Natural killer cell treated with Interleukin-12 subunit alpha and Interleukin-12 subunit beta and Interleukin-15 and Interleukin-18, amount 100 ng/mL, for 72 hours (primary cell): ENCODE measurements around the gene CHKB. TPM values are rescaled to one million over a fixed set of nuclear protein-coding genes. Genes with fewer than 3 reads are reported as not detected.
A peak's percentile ranks its signal among the peaks of the same experiment; 100 is the strongest.

ENCODE experiments used
- ATAC-seq, 2 donors: fragments of 150-1000 bp; cut with Tn5 transposase in 1 of 2; sonication (Bioruptor Pico), chemical (Tn5 transposase) in 1 of 2; 2 replicates each; pipeline ENCODE4 v1.10.0; 2021
- DNase-seq: peaks from one replicate; pipeline ENCODE4 v3.0.0; 2022; ENCODE audit warnings: low spot score
- H3K27ac Mint-ChIP-seq, 2 donors: 1 replicate in 1 of 2; 2 replicates in 1 of 2; pipeline ENCODE4 v1.8.0; 2022; ENCODE audit warnings: mixed read lengths in 2 of 2, mild to moderate bottlenecking in 1 of 2, moderate library complexity in 1 of 2
- H3K27me3 Mint-ChIP-seq, 2 donors: 1 replicate in 1 of 2; 2 replicates in 1 of 2; pipeline ENCODE4 v1.8.0; 2022; ENCODE audit warnings: mixed read lengths in 2 of 2
- H3K36me3 Mint-ChIP-seq: one replicate; pipeline ENCODE4 v1.8.0; 2022; ENCODE audit warnings: mixed read lengths
- H3K4me1 Mint-ChIP-seq, 2 donors: 1 replicate in 1 of 2; 2 replicates in 1 of 2; pipeline ENCODE4 v1.8.0; 2022; ENCODE audit warnings: low read depth in 2 of 2, mixed read lengths in 2 of 2, mild to moderate bottlenecking in 1 of 2
- H3K4me3 Mint-ChIP-seq: one replicate; pipeline ENCODE4 v1.8.0; 2022; ENCODE audit warnings: mixed read lengths
- H3K9me3 Mint-ChIP-seq: 2 replicates; pipeline ENCODE4 v1.8.0; 2022; ENCODE audit warnings: mixed read lengths
- total RNA-seq, 2 donors: library from RNA; stranded (reverse); gene quantifications; one replicate each; pipeline ENCODE4 v1.2.3, GENCODE V29; 2022

The CHKB gene
- total RNA-seq, 2 donors from 2014 or later: 120 to 130 TPM

DNA sequence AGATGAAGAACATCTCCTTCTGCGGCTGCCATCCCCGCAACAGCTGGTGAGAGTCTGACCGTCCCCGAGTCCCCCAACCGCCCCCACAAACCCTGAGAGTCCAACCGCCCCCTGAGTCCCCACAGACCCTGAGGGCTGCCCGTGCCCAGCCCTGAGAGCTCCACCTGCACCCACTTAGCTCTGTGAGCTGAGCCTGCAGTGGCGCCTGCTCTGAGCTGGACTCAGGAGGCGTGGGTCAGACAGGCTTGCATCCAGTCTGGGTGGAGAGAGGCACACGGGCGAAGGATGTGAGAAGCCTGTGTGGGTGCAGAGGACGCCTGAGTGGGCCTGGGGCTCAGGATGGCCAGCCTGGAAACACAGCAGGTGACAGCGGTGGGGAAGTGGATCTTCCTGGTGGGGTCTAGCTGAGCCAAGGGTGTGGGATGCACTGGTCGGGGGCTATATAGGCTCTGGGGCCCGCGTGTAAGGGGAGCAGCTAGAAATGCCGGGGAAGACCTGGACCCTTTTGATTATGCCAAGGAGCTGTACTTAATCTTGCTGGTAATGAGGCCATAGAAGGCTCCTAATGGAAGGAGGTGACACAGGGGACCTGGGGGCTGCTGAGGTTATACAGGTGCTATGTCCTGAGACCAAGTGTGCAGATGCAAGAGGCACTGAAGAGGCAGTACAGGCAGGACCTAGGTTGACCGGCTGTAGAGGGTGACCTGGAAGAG, 24.5 kb upstream of the CHKB start:
- H3K4me1 Mint-ChIP-seq: peaks cover 0 to 4% of the 10 kb centered on the region in 2 donors
- DNase-seq: peak; percentile 45
- H3K27ac Mint-ChIP-seq: no peak overlapping the region
- H3K4me3 Mint-ChIP-seq: no peak overlapping the region
- ATAC-seq: no peak
- H3K27me3 Mint-ChIP-seq: peaks cover 21 to 29% of the 10 kb centered on the region in 2 donors
- no peaks in the 10 kb centered on the region for H3K9me3 Mint-ChIP-seq
- H3K36me3 Mint-ChIP-seq: no peaks in the 10 kb centered on the region

DNA sequence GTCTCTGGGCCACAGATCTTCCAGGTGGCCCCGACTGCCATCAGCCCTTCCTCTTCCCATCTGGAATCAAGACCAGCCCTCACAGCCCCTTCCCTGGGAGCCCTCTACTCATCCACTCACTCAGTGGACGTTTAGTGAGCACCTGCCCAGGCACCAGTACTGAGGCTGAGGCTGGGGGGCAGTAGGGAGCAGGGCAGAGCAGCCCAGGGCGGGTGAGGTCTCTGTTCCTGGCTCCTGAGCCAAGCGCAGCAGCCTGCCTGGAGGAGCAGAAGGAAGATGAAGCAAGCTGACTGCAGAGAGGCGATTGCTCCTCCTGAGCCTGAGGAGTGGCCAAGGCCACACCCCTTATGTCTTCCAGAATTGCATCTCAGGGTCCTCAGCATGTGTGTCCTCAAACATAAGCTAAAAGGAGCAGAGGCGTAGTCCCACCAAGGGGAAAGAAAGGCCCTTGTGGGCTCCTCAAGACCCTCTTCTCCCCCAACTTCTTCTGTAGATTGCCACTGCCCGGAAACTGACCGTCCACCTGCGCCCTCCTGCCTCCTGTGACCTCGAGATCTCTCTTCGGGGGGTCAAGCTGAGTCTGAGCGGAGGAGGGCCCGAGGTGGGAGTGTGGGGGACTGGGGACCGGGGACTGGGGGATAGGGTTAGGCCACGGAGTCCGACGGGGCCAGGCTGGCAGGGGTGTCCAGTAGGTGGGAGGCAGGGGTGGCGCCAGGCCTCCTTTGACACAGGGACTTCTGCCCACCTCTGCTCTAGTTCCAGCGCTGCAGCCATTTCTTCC, 23.7 kb upstream of the CHKB start:
- Mint-ChIP-seq H3K27ac (no peak overlapping the region), H3K27me3 (peaks cover 29 to 35% of the 10 kb centered on the region in 2 donors), H3K36me3 (no peaks in the 10 kb centered on the region), H3K4me1 (peaks cover 5 to 8% of the 10 kb centered on the region in 2 donors), H3K9me3 (no peaks in the 10 kb centered on the region), H3K4me3 (no peak overlapping the region)
- DNase-seq: peak; percentile 49
- no peak for ATAC-seq

DNA sequence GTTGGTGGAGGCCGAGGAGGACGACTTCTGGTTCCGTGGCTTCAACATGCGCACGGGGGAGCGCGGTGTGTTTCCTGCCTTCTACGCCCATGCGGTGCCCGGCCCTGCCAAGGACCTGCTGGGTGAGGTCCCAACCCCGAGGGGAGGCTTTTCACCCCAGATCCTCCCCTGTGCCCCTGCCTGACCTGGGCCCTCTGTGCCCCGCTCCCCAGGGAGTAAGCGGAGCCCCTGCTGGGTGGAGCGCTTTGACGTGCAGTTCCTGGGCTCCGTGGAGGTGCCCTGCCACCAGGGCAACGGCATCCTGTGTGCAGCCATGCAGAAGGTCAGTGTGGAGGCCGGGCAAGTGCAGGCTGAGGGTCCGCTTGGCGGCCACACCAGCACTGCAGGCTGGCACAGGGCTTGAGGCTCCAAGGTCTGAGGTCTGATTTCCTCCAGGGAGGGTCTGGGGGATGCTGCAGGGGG, 23.0 kb upstream of the CHKB start:
- ATAC-seq (no peak), DNase-seq (peak; percentile 55)
- Mint-ChIP-seq H3K4me1 (peaks cover 5 to 8% of the 10 kb centered on the region in 2 donors), H3K36me3 (no peaks in the 10 kb centered on the region), H3K27me3 (peaks cover 29 to 33% of the 10 kb centered on the region in 2 donors), H3K9me3 (no peaks in the 10 kb centered on the region), H3K4me3 (no peak overlapping the region), H3K27ac (no peak overlapping the region)

DNA sequence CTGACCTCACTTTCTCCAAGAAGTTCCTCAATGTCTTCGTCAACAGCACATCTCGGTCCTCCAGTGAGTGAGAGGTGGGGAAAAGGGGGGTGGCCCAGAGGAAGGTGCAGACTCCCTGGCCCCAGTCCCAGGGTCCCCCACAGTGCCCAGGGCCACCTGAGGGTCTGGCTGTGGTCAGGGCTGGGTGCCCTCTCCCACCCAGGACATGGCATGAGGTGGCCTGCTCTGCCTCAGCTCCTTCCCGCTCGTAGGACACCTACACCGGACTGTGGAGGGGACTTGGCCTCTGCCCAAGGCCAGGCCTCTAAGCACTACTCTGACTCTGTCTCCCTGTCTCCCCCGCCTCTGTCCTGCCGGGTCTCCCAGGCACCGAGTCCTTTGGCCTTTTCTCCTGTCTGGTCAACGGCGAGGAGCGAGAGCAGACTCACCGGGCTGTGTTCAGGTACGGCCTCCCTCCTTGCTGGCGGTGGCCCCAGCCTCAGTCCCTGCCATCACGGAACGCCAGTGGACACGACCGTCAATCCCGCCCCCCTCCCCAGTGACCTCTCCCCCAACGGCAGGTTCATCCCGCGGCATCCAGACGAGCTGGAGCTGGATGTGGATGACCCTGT, 22.5 kb upstream of the CHKB start:
- H3K27ac Mint-ChIP-seq: no peak overlapping the region
- H3K36me3 Mint-ChIP-seq: no peaks in the 10 kb centered on the region
- ATAC-seq: no peak
- H3K27me3 Mint-ChIP-seq: peaks cover 29 to 32% of the 10 kb centered on the region in 2 donors
- H3K9me3 Mint-ChIP-seq: no peaks in the 10 kb centered on the region
- H3K4me3 Mint-ChIP-seq: no peak overlapping the region
- H3K4me1 Mint-ChIP-seq: peaks cover 5 to 8% of the 10 kb centered on the region in 2 donors
- no peak for DNase-seq

DNA sequence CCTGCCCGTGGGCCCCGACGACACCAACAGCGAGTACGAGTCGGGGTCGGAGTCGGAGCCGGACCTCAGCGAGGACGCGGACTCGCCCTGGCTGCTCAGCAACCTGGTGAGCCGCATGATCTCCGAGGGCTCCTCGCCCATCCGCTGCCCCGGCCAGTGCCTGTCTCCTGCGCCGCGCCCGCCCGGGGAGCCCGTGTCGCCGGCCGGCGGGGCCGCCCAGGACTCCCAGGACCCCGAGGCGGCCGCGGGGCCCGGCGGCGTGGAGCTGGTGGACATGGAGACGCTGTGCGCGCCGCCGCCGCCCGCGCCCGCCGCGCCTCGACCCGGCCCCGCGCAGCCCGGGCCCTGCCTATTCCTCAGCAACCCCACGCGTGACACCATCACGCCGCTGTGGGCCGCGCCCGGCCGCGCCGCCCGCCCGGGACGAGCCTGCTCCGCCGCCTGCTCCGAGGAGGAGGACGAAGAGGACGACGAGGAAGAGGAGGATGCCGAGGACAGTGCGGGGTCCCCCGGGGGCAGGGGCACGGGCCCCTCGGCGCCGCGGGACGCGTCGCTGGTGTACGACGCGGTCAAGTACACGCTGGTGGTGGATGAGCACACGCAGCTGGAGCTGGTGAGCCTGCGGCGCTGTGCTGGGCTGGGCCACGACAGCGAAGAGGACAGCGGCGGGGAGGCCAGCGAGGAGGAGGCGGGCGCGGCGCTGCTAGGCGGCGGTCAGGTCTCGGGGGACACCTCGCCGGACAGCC, 21.8 kb upstream of the CHKB start:
- H3K4me3 Mint-ChIP-seq: no peak overlapping the region
- peaks cover 5 to 8% of the 10 kb centered on the region in 2 donors for H3K4me1 Mint-ChIP-seq
- peaks cover 29 to 33% of the 10 kb centered on the region in 2 donors for H3K27me3 Mint-ChIP-seq
- H3K9me3 Mint-ChIP-seq: no peaks in the 10 kb centered on the region
- H3K27ac Mint-ChIP-seq: no peak overlapping the region
- ATAC-seq (peak in 1 of 2 donors; percentile 3), DNase-seq (no peak)
- no peaks in the 10 kb centered on the region for H3K36me3 Mint-ChIP-seq

DNA sequence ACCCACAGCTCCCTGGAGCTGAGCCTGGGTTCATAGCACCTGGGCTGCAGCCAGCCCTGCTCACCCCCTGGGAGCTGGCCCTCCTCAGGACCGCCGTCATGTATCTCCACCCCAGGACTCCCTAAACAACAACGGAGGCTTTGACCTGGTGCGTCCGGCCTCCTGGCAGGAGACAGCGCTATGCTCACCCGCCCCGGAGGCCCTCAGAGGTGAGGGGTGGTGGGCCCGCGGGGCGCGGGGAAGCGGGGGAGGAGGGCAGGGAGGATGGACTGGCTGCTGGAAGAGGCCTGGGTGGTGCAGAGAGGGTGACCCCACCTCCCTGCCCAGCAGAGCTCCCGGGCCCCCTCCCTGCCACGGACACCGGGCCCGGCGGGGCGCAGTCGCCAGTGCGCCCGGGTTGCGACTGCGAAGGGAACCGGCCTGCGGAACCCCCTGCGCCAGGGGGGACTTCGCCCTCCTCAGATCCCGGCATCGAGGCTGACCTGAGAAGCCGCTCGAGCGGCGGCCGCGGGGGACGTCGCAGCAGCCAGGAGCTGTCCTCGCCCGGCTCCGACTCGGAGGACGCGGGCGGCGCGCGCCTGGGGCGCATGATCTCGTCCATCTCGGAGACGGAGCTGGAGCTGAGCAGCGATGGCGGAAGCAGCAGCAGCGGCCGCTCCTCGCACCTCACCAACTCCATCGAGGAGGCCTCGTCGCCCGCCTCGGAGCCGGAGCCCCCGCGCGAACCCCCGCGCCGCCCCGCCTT, 21.0 kb upstream of the CHKB start:
- peaks cover 29 to 31% of the 10 kb centered on the region in 2 donors for H3K27me3 Mint-ChIP-seq
- H3K27ac Mint-ChIP-seq: no peak overlapping the region
- H3K9me3 Mint-ChIP-seq: no peaks in the 10 kb centered on the region
- no peak overlapping the region for H3K4me3 Mint-ChIP-seq
- no peaks in the 10 kb centered on the region for H3K36me3 Mint-ChIP-seq
- ATAC-seq: no peak
- DNase-seq: no peak
- peaks cover 5 to 8% of the 10 kb centered on the region in 2 donors for H3K4me1 Mint-ChIP-seq

DNA sequence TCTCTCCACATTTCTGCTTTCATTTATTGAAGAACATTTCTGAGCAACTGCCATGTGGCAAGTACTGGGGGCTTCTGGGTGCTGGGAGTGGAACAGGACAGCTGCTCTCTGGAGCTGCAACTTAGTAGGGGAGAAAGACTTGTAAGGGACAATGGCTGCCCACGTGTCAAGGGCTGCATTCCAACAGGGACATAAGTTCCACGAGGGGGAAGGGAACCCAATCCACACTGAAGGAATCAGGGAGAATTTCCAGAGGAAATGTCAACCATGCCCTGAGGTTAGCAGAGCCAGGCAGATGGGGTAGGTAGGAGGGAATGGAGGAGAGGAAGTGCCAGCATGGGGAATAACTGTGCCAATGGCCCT, 19.7 kb upstream of the CHKB start:
- peaks cover 5% of the 10 kb centered on the region in 2 donors for H3K4me1 Mint-ChIP-seq
- H3K4me3 Mint-ChIP-seq: peak overlapping the region; percentile 72
- no peaks in the 10 kb centered on the region for H3K9me3 Mint-ChIP-seq
- H3K27ac Mint-ChIP-seq: no peak overlapping the region
- DNase-seq (no peak), ATAC-seq (no peak)
- H3K27me3 Mint-ChIP-seq: peaks cover 23 to 28% of the 10 kb centered on the region in 2 donors
- no peaks in the 10 kb centered on the region for H3K36me3 Mint-ChIP-seq

DNA sequence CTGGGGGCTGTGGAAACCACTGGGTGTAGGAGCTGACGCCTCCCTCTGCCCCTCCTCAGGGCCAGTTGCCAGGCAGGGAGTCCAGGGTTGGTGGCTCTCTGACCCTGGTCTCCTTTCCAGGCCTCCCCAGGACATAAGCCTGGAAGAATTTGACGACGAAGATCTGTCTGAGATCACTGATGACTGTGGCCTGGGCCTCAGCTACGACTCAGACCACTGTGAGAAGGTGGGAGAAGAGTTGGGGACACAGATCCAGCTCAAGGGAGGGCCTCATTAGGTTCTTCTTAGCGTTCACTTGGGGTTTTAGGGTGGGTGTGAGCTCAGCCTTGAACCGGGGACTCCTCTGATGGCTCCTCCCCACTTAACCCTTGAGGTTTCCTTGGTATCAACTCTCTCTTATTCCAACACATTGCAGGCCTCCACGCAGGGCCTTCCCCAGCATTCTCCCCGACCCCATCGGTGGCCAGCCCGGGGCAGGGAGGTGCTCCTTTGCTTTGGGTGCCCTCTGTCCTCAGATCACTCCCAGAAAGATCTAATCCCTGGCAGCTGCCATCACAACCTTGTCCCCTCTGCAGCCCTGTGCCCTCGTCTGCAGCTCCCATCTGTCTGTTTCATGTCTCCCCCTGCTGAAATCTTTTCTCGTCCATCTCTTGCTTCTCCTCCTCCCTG, 19.2 kb upstream of the CHKB start:
- Mint-ChIP-seq H3K4me3 (peak overlapping the region; percentile 72), H3K27me3 (peaks cover 20 to 26% of the 10 kb centered on the region in 2 donors), H3K9me3 (no peaks in the 10 kb centered on the region), H3K4me1 (peaks cover 5% of the 10 kb centered on the region in 2 donors), H3K27ac (no peak overlapping the region), H3K36me3 (no peaks in the 10 kb centered on the region)
- DNase-seq (no peak), ATAC-seq (no peak)

DNA sequence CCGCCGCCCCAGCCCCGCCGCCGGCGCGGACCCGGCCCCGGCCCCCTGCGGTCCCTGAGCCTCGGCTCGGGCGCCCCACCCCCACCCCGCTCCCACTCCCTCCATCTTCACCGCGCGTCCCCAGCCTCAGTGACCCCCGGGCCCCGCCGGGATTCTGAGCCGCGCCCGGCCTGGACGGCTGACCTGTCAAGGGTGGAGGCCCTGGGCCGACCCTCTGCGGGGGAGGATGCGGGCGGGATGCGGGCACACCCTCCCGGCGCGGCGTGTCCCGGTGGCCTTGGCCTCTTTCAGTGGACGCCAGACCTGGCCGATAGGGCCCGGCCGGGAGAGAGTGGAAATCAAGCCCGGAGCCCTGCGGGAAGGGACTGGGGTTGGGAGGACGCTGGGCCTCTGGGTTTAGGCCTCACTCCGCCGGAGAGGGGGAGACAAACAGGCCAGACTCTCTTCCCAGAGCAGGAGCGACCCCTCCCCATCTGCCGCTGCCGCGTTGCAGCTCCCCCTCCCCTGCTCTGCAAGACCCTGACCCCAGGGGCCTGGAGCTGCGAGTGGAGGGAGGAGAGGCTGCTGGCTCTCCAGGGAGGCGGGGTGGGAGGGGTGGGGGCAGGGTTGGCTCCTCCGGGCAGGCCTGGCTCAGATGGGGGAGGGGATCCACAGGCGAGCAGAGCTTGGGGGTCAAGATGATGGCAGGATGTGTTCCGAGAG, 18.5 kb upstream of the CHKB start:
- H3K36me3 Mint-ChIP-seq: no peaks in the 10 kb centered on the region
- no peak for ATAC-seq
- H3K27ac Mint-ChIP-seq: no peak overlapping the region
- no peak for DNase-seq
- peaks cover 5% of the 10 kb centered on the region in 2 donors for H3K4me1 Mint-ChIP-seq
- H3K4me3 Mint-ChIP-seq: no peak overlapping the region
- no peaks in the 10 kb centered on the region for H3K9me3 Mint-ChIP-seq
- peaks cover 20 to 27% of the 10 kb centered on the region in 2 donors for H3K27me3 Mint-ChIP-seq

DNA sequence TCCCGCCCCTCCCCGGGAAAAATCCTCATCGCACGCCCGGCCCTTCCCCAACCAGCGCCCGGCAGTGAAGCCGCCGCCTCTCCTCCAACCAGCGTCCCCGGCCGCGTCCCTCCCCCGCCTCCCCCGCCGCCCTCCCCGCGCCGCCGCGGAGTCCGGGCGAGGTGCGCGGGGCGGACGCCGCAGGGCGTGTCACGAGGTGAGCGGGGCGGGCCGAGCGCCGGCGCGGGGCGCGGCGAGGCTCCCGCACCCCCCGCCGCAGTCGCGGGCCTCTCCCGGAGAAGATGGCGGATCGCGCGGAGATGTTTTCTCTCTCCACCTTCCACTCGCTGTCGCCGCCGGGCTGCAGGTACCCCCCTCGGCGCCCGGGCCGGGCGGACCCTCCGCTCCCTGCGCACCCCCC, 17.9 kb upstream of the CHKB start, which contains the start of gene MAPK8IP2:
Gene MAPK8IP2, plus strand, starts transcription at position 256 of the 400 bp plus-strand sequence. Its CDS starts 26 bp downstream, at position 282.
- H3K36me3 Mint-ChIP-seq: no peaks in the 10 kb centered on the region
- H3K27ac Mint-ChIP-seq: no peak within 1 kb of the TSS
- H3K4me1 Mint-ChIP-seq: peaks cover 5% of the 10 kb centered on the region in 2 donors

DNA sequence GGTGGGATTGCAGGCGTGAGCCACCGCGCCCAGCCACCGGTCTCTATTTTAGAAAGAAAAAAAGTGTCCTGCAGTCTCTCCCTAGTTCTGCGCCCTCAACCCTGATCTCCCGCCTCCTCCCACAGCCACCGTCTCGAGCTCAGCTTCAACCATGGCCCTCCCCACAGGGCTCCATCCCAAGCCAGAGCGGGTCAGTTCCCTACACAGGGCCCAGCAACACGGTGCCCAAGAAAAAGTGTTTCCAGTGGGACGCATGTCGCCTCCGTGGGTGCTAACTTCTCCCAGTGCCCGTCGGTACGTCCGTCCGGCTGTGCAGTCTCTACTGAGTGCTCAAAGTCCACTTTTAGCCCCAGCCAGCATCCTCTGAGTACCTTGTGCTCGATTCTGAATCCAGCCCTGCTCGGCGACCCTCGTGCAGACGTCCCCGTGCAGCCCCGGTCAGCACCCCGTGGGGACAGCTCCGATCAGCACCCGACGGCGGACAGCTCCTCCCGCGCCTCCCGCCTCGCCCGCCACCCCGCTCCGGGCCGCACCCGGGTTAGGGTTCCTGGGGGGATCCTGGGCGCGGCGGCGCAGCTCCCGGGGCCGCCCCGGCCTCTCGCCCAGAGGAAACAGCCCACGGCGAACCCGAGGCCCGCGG, 17.3 kb upstream of the CHKB start:
- DNase-seq (peak; percentile 67), ATAC-seq (peak; percentile 79 to 84)
- Mint-ChIP-seq H3K36me3 (no peaks in the 10 kb centered on the region), H3K9me3 (no peaks in the 10 kb centered on the region), H3K27ac (no peak overlapping the region), H3K4me3 (no peak overlapping the region), H3K4me1 (peaks cover 5% of the 10 kb centered on the region in 2 donors), H3K27me3 (peaks cover 20 to 27% of the 10 kb centered on the region in 2 donors)

More for the DNA sequence above, 17.9 kb upstream of the CHKB start, which contains the start of gene MAPK8IP2:
- ATAC-seq (peak; percentile 22 to 50), DNase-seq (no peak)
- Mint-ChIP-seq H3K4me3 (peak within 1 kb of the TSS; percentile 72), H3K9me3 (no peaks in the 10 kb centered on the region), H3K27me3 (peaks cover 20 to 27% of the 10 kb centered on the region in 2 donors)
